MCF 10A (cell line): ENCODE measurements around the gene ZNF670. TPM values are rescaled to one million over a fixed set of nuclear protein-coding genes. Genes with fewer than 3 reads are reported as not detected.

Experiments
- BruUV-seq: library from RNA; stranded (reverse); fragments of 400-500 nt; replicated peaks from 2 replicates; lab custom pipeline; 2021; lab: Mats Ljungman, UMichigan
- CTCF ChIA-PET: fragments of 300-600 bp; sonication (Branson Sonifier 250); formaldehyde crosslinking; extraction: SDS; loops from one replicate; lab custom pipeline; 2021; ENCODE audit warnings: antibody characterized with exemption, inconsistent platforms; lab: Yijun Ruan, JAX
- POLR2A ChIA-PET: fragments of 300-600, 350-650 bp; sonication (Branson Sonifier 250); formaldehyde crosslinking; extraction: SDS; loops from one replicate; lab custom pipeline; 2020; ENCODE audit warnings: antibody characterized with exemption, inconsistent platforms; lab: Yijun Ruan, JAX
- DNase-seq: peaks from one replicate; pipeline ENCODE4 v3.0.0-alpha.2; 2018; ENCODE audit not compliant: unreplicated experiment
- H3K27ac Mint-ChIP-seq: one replicate; pipeline ENCODE4 v1.8.0; 2022; ENCODE audit warnings: mild to moderate bottlenecking, low read depth, mixed read lengths; ENCODE audit not compliant: unreplicated experiment
- H3K27me3 Mint-ChIP-seq: one replicate; pipeline ENCODE4 v1.8.0; 2022; ENCODE audit warnings: mixed read lengths; ENCODE audit not compliant: insufficient read depth, unreplicated experiment
- H3K36me3 Mint-ChIP-seq: one replicate; pipeline ENCODE4 v1.8.0; 2022; ENCODE audit warnings: mild to moderate bottlenecking, moderate library complexity, mixed read lengths; ENCODE audit not compliant: insufficient read depth, unreplicated experiment
- H3K4me1 Mint-ChIP-seq: one replicate; pipeline ENCODE4 v1.8.0; 2022; ENCODE audit warnings: mixed read lengths; ENCODE audit not compliant: insufficient read depth, unreplicated experiment
- H3K4me3 Mint-ChIP-seq: one replicate; pipeline ENCODE4 v1.8.0; 2022; ENCODE audit warnings: mild to moderate bottlenecking, moderate library complexity, mixed read lengths; ENCODE audit not compliant: unreplicated experiment
- H3K9me3 Mint-ChIP-seq: one replicate; pipeline ENCODE4 v1.8.0; 2022; ENCODE audit warnings: mixed read lengths; ENCODE audit not compliant: unreplicated experiment
- intact Hi-C: fragments of 100-400 bp; cut with micrococcal nuclease; formaldehyde crosslinking; loops from 2 replicates; pipeline ENCODE4 v1.14.1; 2022
- total RNA-seq: library from RNA; stranded (reverse); gene quantifications from 2 replicates; pipeline ENCODE4 v1.2.3, GENCODE V29; 2022
- TF ChIP-seq, protein P1 (sequence below): fragments of 200-600 bp; IDR thresholded peaks from one replicate; pipeline ENCODE4 v1.8.0; 2022; ENCODE audit warnings: antibody characterized with exemption, mild to moderate bottlenecking; ENCODE audit not compliant: unreplicated experiment

ZNF670 gene
- total RNA-seq, 1 experiment from 2014 or later = 7.1 TPM

- ChIA-PET POLR2A (no interaction called here), CTCF (no interaction called here)
- DNase-seq = peak; percentile 25
- peak overlapping the region; percentile 78 for H3K4me3 Mint-ChIP-seq
- H3K27me3 Mint-ChIP-seq = no peaks in the 10 kb centered on the region
- no TSS peak for BruUV-seq
- peaks cover 37% of the 10 kb centered on the region for H3K9me3 Mint-ChIP-seq
- TF ChIP-seq, protein P1, sequence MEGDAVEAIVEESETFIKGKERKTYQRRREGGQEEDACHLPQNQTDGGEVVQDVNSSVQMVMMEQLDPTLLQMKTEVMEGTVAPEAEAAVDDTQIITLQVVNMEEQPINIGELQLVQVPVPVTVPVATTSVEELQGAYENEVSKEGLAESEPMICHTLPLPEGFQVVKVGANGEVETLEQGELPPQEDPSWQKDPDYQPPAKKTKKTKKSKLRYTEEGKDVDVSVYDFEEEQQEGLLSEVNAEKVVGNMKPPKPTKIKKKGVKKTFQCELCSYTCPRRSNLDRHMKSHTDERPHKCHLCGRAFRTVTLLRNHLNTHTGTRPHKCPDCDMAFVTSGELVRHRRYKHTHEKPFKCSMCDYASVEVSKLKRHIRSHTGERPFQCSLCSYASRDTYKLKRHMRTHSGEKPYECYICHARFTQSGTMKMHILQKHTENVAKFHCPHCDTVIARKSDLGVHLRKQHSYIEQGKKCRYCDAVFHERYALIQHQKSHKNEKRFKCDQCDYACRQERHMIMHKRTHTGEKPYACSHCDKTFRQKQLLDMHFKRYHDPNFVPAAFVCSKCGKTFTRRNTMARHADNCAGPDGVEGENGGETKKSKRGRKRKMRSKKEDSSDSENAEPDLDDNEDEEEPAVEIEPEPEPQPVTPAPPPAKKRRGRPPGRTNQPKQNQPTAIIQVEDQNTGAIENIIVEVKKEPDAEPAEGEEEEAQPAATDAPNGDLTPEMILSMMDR = no peak
- intact Hi-C loops = loop anchor here (5.0 kb wide), 1 partner anchor 70 kb away; the partner anchor contains the start of gene ZNF695
- H3K36me3 Mint-ChIP-seq = peaks cover 6% of the 10 kb centered on the region
- H3K4me1 Mint-ChIP-seq = peaks cover 18% of the 10 kb centered on the region
- peak overlapping the region; percentile 92 for H3K27ac Mint-ChIP-seq
Measured at GRCh38 chr1:247077213-247077612, 1.4 kb downstream of the ZNF670 start.

DNA sequence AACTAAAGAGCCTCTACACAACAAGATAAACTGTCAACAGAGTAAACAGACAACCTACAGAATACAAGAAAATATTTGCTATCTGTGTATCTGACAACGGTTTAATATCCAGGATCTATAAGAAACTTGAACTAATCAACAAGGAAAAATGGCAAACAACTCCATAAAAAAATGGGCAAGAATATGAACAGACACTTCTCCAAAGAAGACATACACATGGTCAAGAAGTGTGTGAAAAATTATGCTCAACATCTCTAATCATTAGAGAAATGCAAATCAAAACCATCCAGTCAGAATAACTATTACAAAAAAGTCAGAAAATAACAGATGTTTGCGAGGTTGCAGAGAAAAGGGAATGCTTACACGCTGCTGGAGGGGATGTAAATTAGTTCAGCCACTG lies 8.0 kb downstream of the ZNF670 start:
- Mint-ChIP-seq H3K4me1 (no peaks in the 10 kb centered on the region), H3K27me3 (no peaks in the 10 kb centered on the region), H3K4me3 (no peak overlapping the region), H3K27ac (no peak overlapping the region), H3K9me3 (peaks cover 51% of the 10 kb centered on the region), H3K36me3 (peaks cover 5% of the 10 kb centered on the region)
- BruUV-seq = no TSS peak
- CTCF ChIA-PET = no interaction called here
- DNase-seq = no peak
- TF ChIP-seq, protein P1 = no peak
- POLR2A ChIA-PET = no interaction called here
- intact Hi-C loops = no loop called here

DNA sequence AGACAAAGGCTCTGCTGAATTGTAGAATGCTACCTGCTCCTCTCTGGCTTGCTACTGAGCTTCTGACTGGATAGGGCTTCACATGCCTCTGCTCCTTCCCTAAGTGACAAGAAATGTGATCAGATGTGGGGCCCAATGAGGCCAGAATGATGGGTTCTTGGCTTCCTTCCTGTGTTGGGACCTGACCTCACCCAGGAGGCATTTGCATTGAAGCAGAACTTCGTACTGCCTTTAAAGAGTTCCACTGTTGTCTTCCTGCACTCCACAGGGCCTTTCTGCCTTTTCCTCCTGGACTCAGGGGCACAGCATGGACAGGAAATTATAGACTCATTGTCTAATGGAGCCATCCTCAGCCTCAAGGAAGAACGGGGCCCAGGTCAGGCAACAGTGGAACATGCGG lies 14.3 kb downstream of the ZNF670 start:
- no TSS peak for BruUV-seq
- Mint-ChIP-seq H3K4me1 (no peaks in the 10 kb centered on the region), H3K27me3 (no peaks in the 10 kb centered on the region), H3K9me3 (peaks cover 32% of the 10 kb centered on the region), H3K4me3 (no peak overlapping the region), H3K36me3 (peaks cover 9% of the 10 kb centered on the region), H3K27ac (no peak overlapping the region)
- intact Hi-C loops = no loop called here
- DNase-seq = no peak
- TF ChIP-seq, protein P1 = no peak
- CTCF ChIA-PET = interaction anchor here (1.7 kb wide), 1 partner anchor 10 kb away, joined by 3 read pairs; no protein-coding TSS in a partner anchor
- POLR2A ChIA-PET = interaction anchor here (0.7 kb wide), 1 partner anchor 8 kb away, joined by 3 read pairs; no protein-coding TSS in a partner anchor

DNA sequence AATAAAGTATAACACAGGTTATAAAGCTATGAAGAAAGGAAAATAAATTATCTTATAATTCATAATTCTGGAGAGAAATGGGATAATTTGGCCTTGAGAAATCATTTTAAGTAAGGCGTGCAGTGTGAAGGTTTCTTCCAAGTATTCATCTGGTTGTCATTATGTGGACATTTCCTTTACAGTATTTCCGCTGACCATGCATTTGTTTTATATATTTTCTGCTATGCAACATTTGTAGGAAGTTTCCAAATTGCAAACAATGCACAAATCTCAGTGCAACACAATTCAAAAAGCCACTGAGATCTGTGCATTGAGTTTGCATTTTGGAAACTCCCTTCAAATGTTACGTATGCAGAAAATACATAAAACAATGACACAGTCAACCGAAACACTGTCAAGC lies 17.8 kb downstream of the ZNF670 start:
- Mint-ChIP-seq H3K9me3 (peaks cover 44% of the 10 kb centered on the region), H3K27ac (no peak overlapping the region), H3K36me3 (peaks cover 4% of the 10 kb centered on the region), H3K4me3 (no peak overlapping the region), H3K27me3 (no peaks in the 10 kb centered on the region), H3K4me1 (peaks cover 5% of the 10 kb centered on the region)
- intact Hi-C loops = no loop called here
- POLR2A ChIA-PET = interaction anchor here (0.7 to 1.8 kb wide), 3 partner anchors 11 to 55 kb away, joined by 5 to 6 read pairs (median 5); partner anchors contain the start of gene ZNF670
- BruUV-seq = no TSS peak
- TF ChIP-seq, protein P1 = no peak
- CTCF ChIA-PET = interaction anchor here (0.6 kb wide), 1 partner anchor 684 kb away, joined by 6 read pairs; no protein-coding TSS in a partner anchor
- DNase-seq = no peak
